T-helper 2 cell (primary cell): Measurements from ENCODE around the gene KIF11.

Experiments
- DNase-seq, 5 experiments: peaks; one replicate each; pipeline versions ENCODE4 v3.0.0 to v3.0.0-alpha.2; 2012 to 2022

KIF11 gene

DNA sequence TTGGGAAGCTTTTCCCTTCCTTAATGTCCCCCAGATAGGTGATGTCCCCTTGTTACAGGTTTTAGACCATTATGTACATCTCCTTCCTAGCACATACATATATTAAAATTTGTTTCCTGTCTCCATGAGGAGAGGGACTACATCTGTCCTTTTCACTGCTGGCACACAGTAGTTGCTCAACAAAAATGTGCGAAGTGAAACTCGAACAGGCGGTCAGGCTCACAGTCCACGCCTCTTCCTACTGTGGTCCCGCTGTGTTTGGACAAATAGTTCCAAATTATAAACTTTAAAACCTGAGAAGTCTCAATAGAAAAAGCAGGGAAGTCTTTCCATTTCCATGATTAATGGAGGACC lies 95.6 kb downstream of the KIF11 start:
- DNase-seq = no peak

DNA sequence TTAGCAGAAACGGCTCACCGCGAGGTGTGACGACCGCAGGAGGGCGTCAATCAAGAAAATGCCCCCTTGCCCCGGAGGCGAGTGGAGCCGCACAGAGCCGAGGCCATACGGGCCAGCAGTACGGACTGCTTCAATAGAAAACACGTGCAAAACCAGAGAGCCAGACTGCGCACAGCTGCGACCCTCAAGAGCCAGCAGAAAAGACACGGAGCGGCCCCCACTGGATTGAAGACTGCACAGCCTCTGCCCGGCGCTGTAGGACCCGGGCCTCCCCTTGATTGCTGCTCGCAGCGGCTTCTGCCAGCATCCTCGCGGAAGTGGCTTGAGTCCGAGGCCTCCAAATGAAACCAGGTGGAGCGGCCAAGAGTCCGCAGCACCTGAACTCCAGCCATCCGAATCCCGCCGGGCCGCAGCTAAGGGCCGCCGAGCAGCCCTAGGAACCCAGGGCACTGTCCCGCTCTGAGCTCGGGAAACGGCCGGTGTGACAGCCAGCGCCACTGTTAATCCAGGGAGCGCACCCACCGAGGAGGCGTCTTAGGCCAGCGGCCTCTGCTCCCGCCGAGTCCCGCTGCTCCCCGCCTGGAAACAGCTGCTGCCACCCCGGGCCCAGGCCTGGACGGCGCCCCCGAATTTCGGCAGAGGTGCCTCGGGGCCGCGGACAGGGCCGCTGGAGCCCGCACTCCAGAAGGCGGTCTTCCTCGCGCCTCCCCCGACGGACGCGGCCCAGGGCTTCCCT lies 96.2 kb downstream of the KIF11 start:
- peak in 2 of 5 experiments; percentile 10 to 14 for DNase-seq

- peak in 3 of 5 experiments; percentile 13 to 44 (median 25) for DNase-seq
Measured at GRCh38 chr10:92689663-92690210, 96.8 kb downstream of the KIF11 start, which contains the start of gene HHEX. HHEX (plus strand) TSS chr10:92689955; CDS start chr10:92689987, 32 bp downstream.

GRCh38 chr10:92690211-92690914 lies 97.4 kb downstream of the KIF11 start:
- peak in 4 of 5 experiments; percentile 25 to 81 (median 52) for DNase-seq

DNA sequence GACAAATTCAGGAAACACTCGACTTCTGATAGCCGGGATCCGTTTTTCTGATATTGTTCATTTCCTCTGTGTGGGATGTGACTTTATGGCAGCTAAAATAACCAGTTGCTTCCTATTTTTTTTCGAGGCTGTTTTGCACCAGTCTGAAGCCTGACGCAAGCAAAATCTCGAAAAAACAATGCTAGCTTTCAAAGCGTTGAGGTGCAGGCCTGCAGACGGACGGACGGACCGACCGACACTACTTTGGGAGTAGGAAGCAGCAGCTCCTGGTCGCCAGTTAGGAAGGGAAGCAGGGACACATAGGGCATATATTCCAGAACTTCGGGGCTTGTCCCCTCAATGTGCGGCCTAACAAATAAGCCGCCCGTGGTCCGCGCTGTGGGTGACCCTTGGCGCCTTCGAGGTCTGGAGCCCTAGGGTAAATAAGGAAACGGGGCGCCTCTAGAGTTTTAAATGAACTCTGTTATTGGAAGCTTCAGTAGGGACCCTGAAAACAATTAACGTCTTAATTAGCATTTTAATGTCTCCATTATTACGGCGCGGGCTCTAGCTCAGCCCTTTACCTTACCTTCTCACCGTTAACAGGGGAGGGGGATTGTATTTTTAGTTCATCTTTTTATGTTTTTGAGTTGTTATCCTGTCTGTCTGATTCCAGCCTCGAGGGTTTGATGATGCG lies 98.1 kb downstream of the KIF11 start:
- no peak for DNase-seq

DNA sequence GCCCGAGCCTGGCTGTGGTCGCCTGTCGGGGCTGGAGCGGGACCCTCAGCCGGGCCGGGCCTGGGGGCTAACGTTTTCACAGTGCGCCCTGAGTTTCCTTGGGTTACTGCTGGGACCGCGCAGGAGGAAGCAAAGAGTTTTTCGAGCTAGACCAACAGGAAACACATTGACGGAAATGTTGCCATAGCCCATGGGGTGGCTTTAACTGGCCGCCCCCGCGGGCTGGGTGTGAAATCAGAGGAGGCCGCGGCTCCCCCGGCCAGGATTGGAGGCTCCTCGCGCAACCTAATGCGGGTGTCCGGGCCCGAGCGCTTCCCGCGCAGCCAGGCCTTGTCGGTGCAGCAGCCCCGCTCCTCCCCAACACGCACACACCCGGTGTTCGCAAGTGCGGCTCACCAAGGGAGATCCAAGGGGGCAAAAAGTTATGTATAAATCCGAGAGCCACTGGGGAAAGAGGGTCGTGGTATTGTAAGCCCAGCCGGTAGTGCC lies 98.7 kb downstream of the KIF11 start:
- peak in 1 of 5 experiments; percentile 8 for DNase-seq

GRCh38 chr10:92692080-92692671 lies 99.2 kb downstream of the KIF11 start:
- peak in 1 of 5 experiments; percentile 8 for DNase-seq

- no peak for DNase-seq
Measured at GRCh38 chr10:92692697-92693533, 100.0 kb downstream of the KIF11 start.

DNA sequence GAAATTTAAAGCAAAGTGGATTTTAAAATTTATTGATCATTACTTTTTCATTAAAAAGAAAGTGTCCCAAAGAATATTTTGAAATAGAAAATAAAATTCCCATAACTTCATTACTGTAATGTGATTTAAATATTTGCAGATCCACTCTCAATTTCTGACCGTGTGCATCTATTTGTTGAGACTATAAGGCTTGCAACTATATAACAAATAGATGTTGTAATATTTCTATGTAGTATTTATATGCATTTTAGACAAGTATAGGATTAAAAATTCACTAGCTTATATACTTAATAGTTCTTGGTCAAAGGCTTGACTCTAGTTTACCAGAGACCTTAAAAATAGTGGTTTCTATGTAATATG lies 100.6 kb downstream of the KIF11 start:
- no peak for DNase-seq

DNA sequence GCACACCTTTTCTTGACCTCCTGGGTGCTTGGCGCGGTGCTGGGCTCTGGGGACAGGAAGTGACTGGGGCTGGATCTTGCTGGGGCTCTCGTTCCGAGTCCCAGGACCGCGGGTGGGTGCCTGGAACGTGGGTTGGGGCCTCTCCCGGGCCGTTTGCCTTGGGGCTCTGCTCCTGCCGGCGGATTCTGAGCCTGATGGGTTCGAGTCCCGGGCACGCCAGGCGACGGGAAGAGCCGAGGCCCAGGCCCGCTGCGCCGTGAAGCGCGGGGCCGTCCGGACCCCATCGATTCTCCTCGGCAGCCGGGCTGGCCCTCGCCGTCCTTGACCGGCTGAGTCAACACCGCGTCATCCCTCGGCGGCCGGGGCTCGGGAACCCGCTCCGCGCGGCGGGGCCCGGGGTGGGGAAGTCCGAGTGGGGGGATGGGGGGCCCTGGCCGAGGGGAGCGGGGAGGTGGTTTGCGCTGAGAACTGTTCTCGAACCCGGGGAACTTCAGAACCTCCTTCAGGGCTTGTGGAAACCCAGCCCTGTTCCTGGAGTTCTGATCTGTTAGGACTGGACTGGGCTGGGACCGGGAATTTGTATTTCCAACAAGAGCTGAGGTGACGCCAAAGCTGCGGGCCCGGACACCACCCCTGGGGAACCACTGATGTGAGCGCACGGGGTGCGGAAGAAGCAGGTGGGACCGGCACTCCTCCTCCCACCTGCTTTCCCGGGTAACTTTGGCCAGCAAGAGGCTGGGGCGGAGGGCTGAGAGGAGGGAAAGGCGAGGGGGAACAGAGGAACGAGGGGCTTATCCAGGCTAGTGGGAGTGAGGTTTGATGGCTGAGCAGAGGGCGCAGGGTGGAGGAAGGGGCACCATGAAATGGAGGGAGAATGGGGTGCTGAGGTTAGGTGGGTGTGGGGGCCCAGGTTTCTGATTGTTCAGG lies 103.0 kb downstream of the KIF11 start:
- no peak for DNase-seq

GRCh38 chr10:92696606-92697383 lies 103.9 kb downstream of the KIF11 start:
- DNase-seq = no peak

DNA sequence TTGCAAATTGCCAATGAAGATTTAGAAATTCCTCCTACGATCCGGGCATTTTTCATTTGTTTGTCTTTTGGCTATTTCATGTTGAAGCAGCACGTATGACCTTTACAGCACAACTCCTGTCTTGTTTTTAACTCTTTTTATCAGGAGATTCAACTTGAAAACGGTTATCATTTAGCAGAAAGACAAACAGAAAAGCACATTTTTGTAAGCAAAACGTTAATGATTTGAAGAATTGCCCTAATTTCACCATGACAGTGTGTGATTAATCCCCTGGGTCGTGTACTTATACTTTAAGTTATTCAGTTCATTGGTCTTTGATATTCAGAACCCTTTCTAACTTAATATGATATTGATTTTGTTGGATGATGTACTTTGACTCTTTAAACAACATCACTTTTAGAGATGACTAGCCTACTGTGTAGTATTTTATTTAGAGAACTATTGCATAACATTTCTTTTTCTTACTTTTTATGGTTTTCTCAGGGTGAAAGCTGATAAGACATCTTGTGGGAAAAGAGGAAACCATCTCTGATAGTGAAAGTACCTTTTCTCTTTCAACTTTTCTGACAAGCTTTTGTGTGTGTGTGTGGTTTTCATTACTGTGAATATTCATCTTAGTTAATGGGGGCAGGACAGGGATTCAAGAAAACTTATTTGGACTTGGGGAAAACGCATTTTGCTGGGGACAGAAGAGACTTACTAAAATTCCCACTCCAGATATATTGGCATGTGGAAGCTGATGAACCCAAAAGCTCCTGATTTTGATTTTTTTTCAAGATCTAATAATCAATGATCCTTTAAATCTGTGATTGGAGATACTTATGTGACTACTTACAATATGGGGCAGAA lies 105.0 kb downstream of the KIF11 start:
- peak in 2 of 5 experiments; percentile 14 to 34 for DNase-seq

DNA sequence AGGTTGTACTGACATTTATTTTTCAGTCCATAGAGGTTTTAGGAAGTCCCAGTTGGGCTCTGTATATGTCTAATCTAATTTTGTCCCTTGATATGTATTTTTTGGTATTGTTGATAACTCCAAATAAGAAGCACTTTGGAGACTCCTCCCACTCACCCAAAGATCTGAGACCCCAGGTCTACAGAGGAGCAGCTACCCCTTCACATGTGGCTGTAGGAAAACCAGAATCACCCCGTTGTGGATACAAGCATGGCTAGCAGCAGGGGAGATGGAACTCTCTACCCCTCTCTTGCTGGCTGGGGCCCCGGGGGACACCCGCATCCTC lies 106.2 kb downstream of the KIF11 start:
- DNase-seq = no peak

DNA sequence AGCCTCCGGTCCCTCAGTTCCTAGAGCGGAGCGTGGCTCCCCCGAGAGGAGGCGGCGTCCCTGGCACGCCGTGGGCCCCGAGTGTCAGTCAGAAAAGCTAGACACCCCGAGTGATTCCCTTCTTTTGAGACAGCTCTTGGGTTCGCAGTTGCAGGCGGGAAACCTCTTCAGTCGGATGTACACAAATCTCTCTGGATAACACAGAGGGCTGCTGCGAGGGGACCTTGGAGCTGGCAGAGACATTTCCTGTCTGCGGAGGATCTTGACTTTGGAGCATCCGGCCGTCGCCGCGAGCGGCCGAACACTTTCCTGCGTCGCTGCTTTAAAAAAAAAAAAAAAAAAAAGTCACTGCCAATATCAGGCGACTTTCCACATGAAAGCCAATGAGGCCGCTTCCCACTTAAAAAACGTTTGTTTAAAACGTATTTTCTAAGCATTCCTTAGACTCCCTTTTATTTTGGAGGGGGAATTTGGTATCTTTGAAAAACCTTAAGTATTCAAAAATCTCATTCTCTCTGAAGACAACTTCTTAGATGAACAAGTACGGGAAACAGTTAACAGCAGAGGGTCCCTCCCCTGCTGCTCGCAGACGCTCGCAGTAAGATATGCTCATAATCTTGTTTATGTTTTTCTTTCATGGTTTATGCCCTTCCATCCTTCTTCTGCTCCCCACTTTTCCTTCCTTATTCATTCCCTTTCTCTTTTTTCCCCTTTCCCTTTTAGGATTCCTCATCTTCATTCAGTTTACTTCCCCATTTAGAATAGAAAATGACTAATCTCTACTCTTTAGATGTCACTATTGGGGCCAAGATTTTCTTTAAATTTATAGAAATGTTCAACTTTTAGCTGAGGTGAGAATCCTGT lies 106.8 kb downstream of the KIF11 start:
- DNase-seq = peak in 1 of 5 experiments; percentile 42

DNA sequence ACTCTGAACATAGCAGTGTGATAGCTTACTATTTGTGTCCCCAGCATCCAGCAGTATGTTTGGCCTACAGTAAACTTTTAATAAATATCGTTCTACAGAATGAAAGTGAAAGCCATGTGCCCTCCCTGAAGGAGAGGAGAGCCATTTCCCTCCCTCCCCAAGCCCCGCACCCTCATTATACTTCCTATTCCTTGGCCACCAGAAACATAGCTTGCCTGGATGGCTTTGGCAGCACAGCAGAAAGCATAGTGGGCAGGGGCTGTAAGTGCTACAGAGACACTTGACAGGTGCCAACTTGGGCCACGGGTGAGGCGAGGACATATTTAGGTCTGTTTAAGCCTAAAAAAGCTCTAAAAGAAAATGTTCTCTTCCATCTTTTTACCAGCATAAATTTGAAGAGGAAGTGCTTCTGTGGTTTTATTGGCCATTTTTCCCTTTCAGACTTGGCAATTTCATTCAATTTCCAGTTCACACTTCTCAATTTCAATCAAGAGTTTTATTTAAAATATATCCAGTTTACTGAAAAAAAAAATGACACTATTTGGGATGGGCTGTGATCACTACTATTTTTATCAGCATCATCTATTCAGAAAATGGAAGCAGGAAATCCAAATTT lies 109.5 kb downstream of the KIF11 start:
- DNase-seq = no peak
